MM.1S (cell line): ENCODE data around the gene SGMS1.

Experiments used
- DNase-seq: peaks from one replicate; pipeline ENCODE4 v3.0.0-alpha.2; 2015
- H2AFZ ChIP-seq: fragments of 300-600 bp; sonication (generic); 2 replicates; pipeline ENCODE4 v1.6.0; 2016; ENCODE audit warnings: antibody characterized with exemption, low read length
- H3F3A ChIP-seq: fragments of 300-600 bp; sonication (generic); 2 replicates; pipeline ENCODE4 v1.6.1; 2016; ENCODE audit warnings: mild to moderate bottlenecking, antibody characterized with exemption, low read length, moderate library complexity, mixed read lengths; ENCODE audit not compliant: insufficient read depth
- H3K27ac ChIP-seq: fragments of 300-600 bp; sonication (generic); 2 replicates; pipeline ENCODE4 v1.5.1; 2016; ENCODE audit warnings: mild to moderate bottlenecking, low read length
- H3K27me3 ChIP-seq: fragments of 300-600 bp; sonication (generic); replicated peaks from 2 replicates; pipeline ENCODE4 v1.6.0; 2016; ENCODE audit warnings: low read length; ENCODE audit not compliant: insufficient read depth
- H3K36me3 ChIP-seq: fragments of 300-600 bp; sonication (generic); replicated peaks from 2 replicates; pipeline ENCODE4 v1.6.1; 2016; ENCODE audit warnings: mild to moderate bottlenecking, low read length, mixed read lengths; ENCODE audit not compliant: insufficient read depth
- H3K4me1 ChIP-seq: fragments of 300-600 bp; sonication (generic); 2 replicates; pipeline ENCODE4 v1.6.1; 2016; ENCODE audit warnings: low read length, mixed read lengths
- H3K4me2 ChIP-seq: fragments of 300-600 bp; sonication (generic); 2 replicates; pipeline ENCODE4 v1.6.0; 2016; ENCODE audit warnings: low read depth, low read length
- H3K4me3 ChIP-seq: fragments of 300-600 bp; sonication (generic); 2 replicates; pipeline ENCODE4 v1.5.1; 2016; ENCODE audit warnings: low read length, mixed read lengths
- H3K79me2 ChIP-seq: fragments of 300-600 bp; sonication (generic); 2 replicates; pipeline ENCODE4 v1.6.1; 2016; ENCODE audit warnings: mixed run types, low read length, mixed read lengths
- H3K9ac ChIP-seq: fragments of 300-600 bp; sonication (generic); 2 replicates; pipeline ENCODE4 v1.6.1; 2016; ENCODE audit warnings: low read length, mixed read lengths
- H3K9me2 ChIP-seq: fragments of 300-600 bp; sonication (generic); replicated peaks from 2 replicates; pipeline ENCODE4 v1.6.1; 2016; ENCODE audit warnings: mild to moderate bottlenecking, low read length, mixed read lengths; ENCODE audit not compliant: insufficient read depth
- H3K9me3 ChIP-seq: fragments of 300-600 bp; sonication (generic); replicated peaks from 2 replicates; pipeline ENCODE4 v1.6.1; 2016; ENCODE audit warnings: mild to moderate bottlenecking, low read length, mixed read lengths; ENCODE audit not compliant: insufficient read depth
- H4K20me1 ChIP-seq: fragments of 300-600 bp; sonication (generic); 2 replicates; pipeline ENCODE4 v1.6.1; 2016; ENCODE audit warnings: mild to moderate bottlenecking, low read length, moderate library complexity, mixed read lengths; ENCODE audit not compliant: insufficient read depth
- EZH2 ChIP-seq: fragments of 300-600 bp; sonication (generic); optimal IDR thresholded peaks from 2 replicates; pipeline ENCODE3; 2017; ENCODE audit warnings: low read depth, mild to moderate bottlenecking, antibody characterized with exemption, low read length, mixed read lengths
- EZH2phosphoT487 ChIP-seq: fragments of 300-600 bp; sonication (generic); IDR thresholded peaks from 2 replicates; pipeline ENCODE4 v1.6.1; 2018; ENCODE audit warnings: antibody characterized with exemption, low read length
- TF ChIP-seq, protein P1 (sequence below): fragments of 300-600 bp; sonication (generic); IDR thresholded peaks from 2 replicates; pipeline ENCODE4 v1.5.1; 2016; ENCODE audit warnings: antibody characterized with exemption, low read length, mixed read lengths

Gene SGMS1

DNA sequence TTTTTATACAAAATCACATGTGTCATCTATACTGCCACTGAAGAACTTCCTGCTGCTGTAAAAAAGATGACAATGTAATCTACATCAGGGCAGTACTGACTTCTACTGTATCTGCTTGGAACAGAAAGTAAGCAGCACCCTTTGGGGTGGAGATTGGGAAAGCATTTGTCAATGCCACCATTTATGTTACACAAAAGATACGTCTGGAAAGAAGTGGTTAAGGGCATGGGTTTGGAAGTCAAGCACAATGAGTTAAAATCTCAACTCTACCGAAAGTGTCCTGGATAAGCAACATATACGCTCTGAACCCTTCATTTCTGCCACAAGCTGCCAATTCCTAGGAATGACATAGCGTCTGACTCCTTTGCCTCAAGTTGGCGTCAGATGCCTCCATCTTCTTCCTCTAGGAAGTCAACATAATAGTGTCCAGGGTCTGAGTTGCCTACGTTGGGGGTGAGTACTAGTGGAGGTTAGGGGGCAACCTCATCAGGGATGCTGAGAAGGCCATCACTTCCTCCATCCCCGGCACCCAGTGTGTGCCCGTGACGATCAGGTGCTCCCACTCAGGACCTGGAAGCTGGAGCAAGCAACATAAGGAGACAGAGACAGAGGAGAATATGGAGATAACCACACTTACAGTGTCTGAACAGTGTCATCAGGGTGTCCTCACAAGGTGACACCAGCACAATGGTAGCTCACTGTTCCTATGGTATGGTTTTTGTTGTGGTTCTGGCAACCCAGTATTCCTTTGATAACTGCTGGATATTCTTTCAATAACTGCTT is 58.3 kb downstream of the SGMS1 start:
- no peaks in the 10 kb centered on the region for H3K9me2 ChIP-seq
- TF ChIP-seq EZH2phosphoT487, result no peak
- TF ChIP-seq EZH2, result no peak
- TF ChIP-seq, protein P1, sequence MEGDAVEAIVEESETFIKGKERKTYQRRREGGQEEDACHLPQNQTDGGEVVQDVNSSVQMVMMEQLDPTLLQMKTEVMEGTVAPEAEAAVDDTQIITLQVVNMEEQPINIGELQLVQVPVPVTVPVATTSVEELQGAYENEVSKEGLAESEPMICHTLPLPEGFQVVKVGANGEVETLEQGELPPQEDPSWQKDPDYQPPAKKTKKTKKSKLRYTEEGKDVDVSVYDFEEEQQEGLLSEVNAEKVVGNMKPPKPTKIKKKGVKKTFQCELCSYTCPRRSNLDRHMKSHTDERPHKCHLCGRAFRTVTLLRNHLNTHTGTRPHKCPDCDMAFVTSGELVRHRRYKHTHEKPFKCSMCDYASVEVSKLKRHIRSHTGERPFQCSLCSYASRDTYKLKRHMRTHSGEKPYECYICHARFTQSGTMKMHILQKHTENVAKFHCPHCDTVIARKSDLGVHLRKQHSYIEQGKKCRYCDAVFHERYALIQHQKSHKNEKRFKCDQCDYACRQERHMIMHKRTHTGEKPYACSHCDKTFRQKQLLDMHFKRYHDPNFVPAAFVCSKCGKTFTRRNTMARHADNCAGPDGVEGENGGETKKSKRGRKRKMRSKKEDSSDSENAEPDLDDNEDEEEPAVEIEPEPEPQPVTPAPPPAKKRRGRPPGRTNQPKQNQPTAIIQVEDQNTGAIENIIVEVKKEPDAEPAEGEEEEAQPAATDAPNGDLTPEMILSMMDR, result no peak
- H4K20me1 ChIP-seq, result no peaks in the 10 kb centered on the region
- DNase-seq, result no peak
- no peaks in the 10 kb centered on the region for H3K27me3 ChIP-seq
- no peaks in the 10 kb centered on the region for H3K4me1 ChIP-seq
- no peak overlapping the region for H3K4me2 ChIP-seq
- no peak overlapping the region for H3K4me3 ChIP-seq
- no peak overlapping the region for H2AFZ ChIP-seq
- no peak overlapping the region for H3K27ac ChIP-seq
- H3K9me3 ChIP-seq, result no peaks in the 10 kb centered on the region
- H3F3A ChIP-seq, result no peaks in the 10 kb centered on the region
- no peaks in the 10 kb centered on the region for H3K36me3 ChIP-seq
- peaks cover 35% of the 10 kb centered on the region; the same call in 1 of the 2 replicates for H3K79me2 ChIP-seq
- H3K9ac ChIP-seq, result no peak overlapping the region

DNA sequence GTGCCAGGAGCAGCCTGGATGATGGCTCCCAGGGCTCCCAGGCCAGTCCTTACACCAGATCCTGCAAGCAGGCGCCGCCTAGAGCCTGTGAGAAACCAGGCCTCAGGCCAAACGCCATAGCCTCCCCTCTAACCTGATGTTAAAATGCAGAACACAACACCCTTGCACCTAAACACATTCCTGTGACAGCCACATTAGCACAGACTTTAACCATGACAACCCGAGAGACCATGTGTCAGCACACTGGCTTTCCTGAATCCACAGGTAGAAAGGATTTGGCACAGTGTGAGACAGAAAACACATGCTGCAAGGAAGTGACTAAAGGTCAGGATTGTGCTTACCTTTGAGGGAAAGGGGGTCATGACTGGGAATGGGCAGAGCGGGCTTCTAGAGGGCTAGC is 59.9 kb downstream of the SGMS1 start:
- no peak for DNase-seq
- H3F3A ChIP-seq, result no peaks in the 10 kb centered on the region
- H3K36me3 ChIP-seq, result no peaks in the 10 kb centered on the region
- H3K9me2 ChIP-seq, result no peaks in the 10 kb centered on the region
- no peaks in the 10 kb centered on the region for H4K20me1 ChIP-seq
- no peak overlapping the region for H3K4me3 ChIP-seq
- no peak overlapping the region for H3K4me2 ChIP-seq
- TF ChIP-seq EZH2, result no peak
- TF ChIP-seq, protein P1, result no peak
- TF ChIP-seq EZH2phosphoT487, result no peak
- H3K27me3 ChIP-seq, result no peaks in the 10 kb centered on the region
- H3K4me1 ChIP-seq, result no peaks in the 10 kb centered on the region
- peaks cover 34% of the 10 kb centered on the region for H3K79me2 ChIP-seq
- no peaks in the 10 kb centered on the region for H3K9me3 ChIP-seq
- no peak overlapping the region for H3K9ac ChIP-seq
- no peak overlapping the region for H2AFZ ChIP-seq
- H3K27ac ChIP-seq, result no peak overlapping the region

DNA sequence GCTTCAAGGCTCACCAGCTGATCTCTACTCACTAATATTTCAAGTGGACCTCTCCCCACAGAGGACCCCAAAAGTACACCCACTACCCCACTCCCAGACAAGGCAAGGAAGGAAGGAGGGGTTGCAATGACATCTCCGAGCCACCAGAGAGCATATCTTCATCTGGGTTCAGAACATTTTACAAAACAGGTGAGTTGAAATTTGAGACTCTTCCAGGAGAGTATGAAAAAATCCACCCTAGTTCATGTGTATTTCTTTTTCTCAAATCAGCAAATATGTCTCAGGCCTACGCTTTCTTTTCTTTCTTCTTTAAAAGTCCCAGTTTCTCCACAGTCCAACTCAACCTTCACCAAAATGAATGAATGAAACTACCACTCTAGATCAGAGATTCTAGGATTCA is 61.9 kb downstream of the SGMS1 start:
- no peaks in the 10 kb centered on the region for H3K9me3 ChIP-seq
- H3K27me3 ChIP-seq, result no peaks in the 10 kb centered on the region
- no peak for TF ChIP-seq EZH2
- TF ChIP-seq, protein P1, result peak; percentile 70
- no peaks in the 10 kb centered on the region for H3K4me1 ChIP-seq
- no peaks in the 10 kb centered on the region for H4K20me1 ChIP-seq
- H3K4me2 ChIP-seq, result no peak overlapping the region
- no peak overlapping the region for H3K4me3 ChIP-seq
- H2AFZ ChIP-seq, result no peak overlapping the region
- H3K36me3 ChIP-seq, result no peaks in the 10 kb centered on the region
- no peak overlapping the region for H3K9ac ChIP-seq
- H3K79me2 ChIP-seq, result peaks cover 39% of the 10 kb centered on the region
- no peak overlapping the region for H3K27ac ChIP-seq
- no peaks in the 10 kb centered on the region for H3K9me2 ChIP-seq
- H3F3A ChIP-seq, result no peaks in the 10 kb centered on the region
- DNase-seq, result peak; percentile 54
